GM23338 (cell line): ENCODE results near the gene RBM17. TPM values are rescaled to one million over a fixed set of nuclear protein-coding genes. Genes with fewer than 3 reads are reported as not detected.

Source experiments
- ATAC-seq: fragments of 200-7000 bp; cut with Tn5 transposase; 3 replicates; pipeline ENCODE4 v1.9.1; 2020
- DNase-seq: peaks from one replicate; pipeline ENCODE4 v3.0.0-alpha.2; 2015; ENCODE audit warnings: low spot score
- H2AFZ ChIP-seq: fragments of 200-600 bp; sonication (generic); 2 replicates; pipeline ENCODE4 v1.8.0; 2016; ENCODE audit warnings: antibody characterized with exemption, mild to moderate bottlenecking, moderate library complexity
- H3F3A ChIP-seq: fragments of 200-600 bp; sonication (generic); replicated peaks from 2 replicates; pipeline ENCODE4 v1.8.0; 2017; ENCODE audit warnings: antibody characterized with exemption, mixed run types, low read depth
- H3K27ac ChIP-seq: fragments of 200-600 bp; sonication (generic); 2 replicates; pipeline ENCODE4 v1.6.1; 2016; ENCODE audit warnings: low read depth
- H3K27me3 ChIP-seq: fragments of 200-600 bp; sonication (generic); 2 replicates; pipeline ENCODE4 v1.8.0; 2016; ENCODE audit warnings: mild to moderate bottlenecking, mixed run types, moderate library complexity; ENCODE audit not compliant: insufficient read depth
- H3K36me3 ChIP-seq: fragments of 200-600 bp; sonication (generic); 2 replicates; pipeline ENCODE4 v1.8.0; 2016; ENCODE audit warnings: mild to moderate bottlenecking; ENCODE audit not compliant: insufficient read depth
- H3K4me1 ChIP-seq: fragments of 200-600 bp; sonication (generic); 2 replicates; pipeline ENCODE4 v1.8.0; 2016; ENCODE audit warnings: mild to moderate bottlenecking, moderate library complexity; ENCODE audit not compliant: insufficient read depth
- H3K4me2 ChIP-seq: fragments of 200-600 bp; sonication (generic); 2 replicates; pipeline ENCODE4 v1.7.1; 2017; ENCODE audit warnings: mixed run types
- H3K4me3 ChIP-seq: fragments of 200-600 bp; sonication (generic); 2 replicates; pipeline ENCODE4 v1.6.1; 2016; ENCODE audit warnings: mixed run types
- H3K79me2 ChIP-seq: fragments of 200-600 bp; sonication (generic); replicated peaks from 2 replicates; pipeline ENCODE4 v1.8.0; 2017; ENCODE audit warnings: mild to moderate bottlenecking; ENCODE audit not compliant: insufficient read depth
- H3K9me2 ChIP-seq: fragments of 200-600 bp; sonication (generic); 2 replicates; pipeline ENCODE4 v1.8.0; 2017; ENCODE audit not compliant: insufficient read depth
- H4K20me1 ChIP-seq: fragments of 200-600 bp; sonication (generic); replicated peaks from 2 replicates; pipeline ENCODE4 v1.8.0; 2017; ENCODE audit warnings: mild to moderate bottlenecking; ENCODE audit not compliant: insufficient read depth
- H3K27ac Mint-ChIP-seq: 2 replicates; pipeline ENCODE4 v1.8.0; 2020; ENCODE audit warnings: inconsistent platforms, mild to moderate bottlenecking, moderate library complexity, mixed read lengths
- H3K27me3 Mint-ChIP-seq: 3 replicates; pipeline ENCODE4 v1.8.0; 2022; ENCODE audit warnings: low read depth, mild to moderate bottlenecking, moderate library complexity, mixed read lengths, inconsistent platforms; ENCODE audit not compliant: insufficient read depth, poor library complexity
- H3K36me3 Mint-ChIP-seq: 3 replicates; pipeline ENCODE4 v1.8.0; 2021; ENCODE audit warnings: low read depth, mild to moderate bottlenecking, inconsistent platforms, moderate library complexity, mixed read lengths
- H3K4me1 Mint-ChIP-seq: 3 replicates; pipeline ENCODE4 v1.8.0; 2020; ENCODE audit warnings: mild to moderate bottlenecking, inconsistent platforms, mixed read lengths
- H3K4me3 Mint-ChIP-seq: 3 replicates; pipeline ENCODE4 v1.8.0; 2021; ENCODE audit warnings: moderate library complexity, mild to moderate bottlenecking, inconsistent platforms, mixed read lengths
- H3K9me3 Mint-ChIP-seq: 3 replicates; pipeline ENCODE4 v1.8.0; 2020; ENCODE audit warnings: moderate library complexity, mild to moderate bottlenecking, inconsistent platforms, mixed read lengths
- CREB1 ChIP-seq: fragments of 250-450 bp; sonication (Bioruptor Pico); IDR thresholded peaks from 2 replicates; pipeline ENCODE4 v1.5.0; 2020; ENCODE audit warnings: low read depth, mild to moderate bottlenecking, moderate library complexity
- EZH2 ChIP-seq: fragments of 200-600 bp; sonication (generic); IDR thresholded peaks from one replicate; pipeline ENCODE4 v1.8.0; 2017; ENCODE audit warnings: antibody characterized with exemption, mild to moderate bottlenecking, low read depth; ENCODE audit not compliant: unreplicated experiment
- EZH2phosphoT487 ChIP-seq: fragments of 200-600 bp; sonication (generic); IDR thresholded peaks from one replicate; pipeline ENCODE4 v1.8.1; 2018; ENCODE audit warnings: antibody characterized with exemption; ENCODE audit not compliant: unreplicated experiment
- JUNB ChIP-seq: IDR thresholded peaks from one replicate; pipeline ENCODE4 v1.6.1; 2016; ENCODE audit warnings: antibody characterized with exemption; ENCODE audit not compliant: unreplicated experiment
- NANOG ChIP-seq: IDR thresholded peaks from 2 replicates; pipeline ENCODE4 v1.6.1; 2016; ENCODE audit warnings: antibody characterized with exemption, borderline replicate concordance
- POLR2AphosphoS5 ChIP-seq: IDR thresholded peaks from 2 replicates; pipeline ENCODE4 v1.6.1; 2016; ENCODE audit warnings: antibody characterized with exemption, low read depth
- ZNF114 ChIP-seq: fragments of 250-450 bp; sonication (Bioruptor Pico); IDR thresholded peaks from 2 replicates; pipeline ENCODE4 v1.5.0; 2020; ENCODE audit warnings: mild to moderate bottlenecking, moderate library complexity
- ZNF462 ChIP-seq: fragments of 250-450 bp; sonication (Bioruptor Pico); IDR thresholded peaks from 2 replicates; pipeline ENCODE4 v1.5.0; 2020; ENCODE audit warnings: mild to moderate bottlenecking, moderate library complexity
- polyA plus RNA-seq: library from polyadenylated mRNA; unstranded; fragments of >200 nt; fragmentation: Nextera tagmentation; extraction: Ambion mirVana; gene quantifications from 2 replicates; pipeline ENCODE4 v1.2.1, GENCODE V29; 2016
- total RNA-seq: library from RNA; depleted of rRNA; stranded (reverse); fragments of >200 nt; shearing (Covaris generic); gene quantifications from 2 replicates; pipeline ENCODE4 v1.2.3, GENCODE V29; 2014

Gene RBM17
- total and polyA plus RNA-seq, 2 experiments from 2014 or later, result 54.7 to 281 TPM

GRCh38 chr10:6055929-6056328 is 32.9 kb upstream of the RBM17 start (continued):
- no peak for TF ChIP-seq ZNF462 (CRISPR knock-in tag)
- no peak for TF ChIP-seq JUNB
- no peak for TF ChIP-seq CREB1
- no peak for TF ChIP-seq EZH2phosphoT487
- TF ChIP-seq POLR2AphosphoS5, result no peak
- no peak for TF ChIP-seq EZH2

- H3K27ac ChIP-seq, result no peak overlapping the region
- no peaks in the 10 kb centered on the region for H3K27me3 ChIP-seq
- Mint-ChIP-seq H3K27me3 (peaks cover 2% of the 10 kb centered on the region), H3K36me3 (no peaks in the 10 kb centered on the region), H3K4me3 (no peak overlapping the region), H3K9me3 (no peaks in the 10 kb centered on the region), H3K27ac (no peak overlapping the region), H3K4me1 (peaks cover 3% of the 10 kb centered on the region; the same call in 1 of the 3 replicates)
- H3K9me2 ChIP-seq, result 0 out of 2 replicates have a peak, but pooled peaks cover 2% of the 10 kb centered on the region
- H3K4me2 ChIP-seq, result no peak overlapping the region
- TF ChIP-seq EZH2 (no peak), EZH2phosphoT487 (no peak), NANOG (no peak), ZNF114 (CRISPR knock-in tag) (no peak), CREB1 (no peak), POLR2AphosphoS5 (no peak)
- no peaks in the 10 kb centered on the region for H3K4me1 ChIP-seq
- ATAC-seq, result peak; percentile 43; the same call in 2 of the 3 replicates
- no peak overlapping the region for H2AFZ ChIP-seq
- H3K79me2 ChIP-seq, result no peaks in the 10 kb centered on the region
- no peaks in the 10 kb centered on the region for H4K20me1 ChIP-seq
- H3K36me3 ChIP-seq, result no peaks in the 10 kb centered on the region
- H3F3A ChIP-seq, result no peaks in the 10 kb centered on the region
- no peak overlapping the region for H3K4me3 ChIP-seq
- DNase-seq, result no peak
These were observed 32.3 kb upstream of the RBM17 start for GRCh38 chr10:6056411-6057135.
